Sigmoid colon (tissue), 7 donors: Measurements from ENCODE around the gene GNS. TPM values are rescaled to one million over a fixed set of nuclear protein-coding genes. Genes with fewer than 3 reads are reported as not detected.
"Not testable (repeated sequence)": the region's sequence is repeated elsewhere in the genome, so short reads cannot be mapped to it uniquely, and the experiment has no call there.

Experiments used
- DNase-seq: peaks from one replicate; pipeline ENCODE4 v3.0.0-alpha.2; 2019
- H3K27ac ChIP-seq, 4 donors: fragments of 200-600 bp; sonication (generic); one replicate each; pipeline ENCODE4 v1.5.1; 2016 to 2019; ENCODE audit warnings: mild to moderate bottlenecking in 1 of 4
- H3K27me3 ChIP-seq, 3 donors: fragments of 200-600 bp; sonication (generic); one replicate each; pipeline ENCODE4 v1.5.1; 2019; ENCODE audit warnings: mild to moderate bottlenecking in 1 of 3
- H3K36me3 ChIP-seq, 4 donors: fragments of 200-600 bp; sonication (generic); one replicate each; pipeline ENCODE4 v1.5.1; 2016 to 2019
- H3K4me1 ChIP-seq, 4 donors: fragments of 200-600 bp; sonication (generic); one replicate each; pipeline ENCODE4 v1.5.1; 2017 to 2019
- H3K4me3 ChIP-seq, 4 donors: fragments of 200-600 bp; sonication (generic); one replicate each; pipeline ENCODE4 v1.5.1; 2017 to 2019; ENCODE audit warnings: mild to moderate bottlenecking in 2 of 4, moderate library complexity in 1 of 4
- H3K9me3 ChIP-seq, 4 donors: fragments of 200-600 bp in 3 of 4; sonication (generic) in 3 of 4; one replicate each; pipeline versions ENCODE4 v1.5.1 to v1.6.1; 2013 to 2019
- CTCF ChIP-seq, 4 experiments: fragments of 450-650 bp in 3 of 4; fragments of 200-600 bp in 1 of 4; IDR thresholded peaks; one replicate each; pipeline ENCODE4 v1.5.1; 2016 to 2019; ENCODE audit warnings: antibody characterized with exemption in 4 of 4, mild to moderate bottlenecking in 3 of 4, moderate library complexity in 2 of 4
- EP300 ChIP-seq, 4 donors: sonication (generic); formaldehyde crosslinking; IDR thresholded peaks; one replicate each; pipeline ENCODE4 v1.6.1; 2017; ENCODE audit warnings: antibody characterized with exemption in 4 of 4
- POLR2A ChIP-seq, 2 donors: fragments of 450-650 bp; IDR thresholded peaks; one replicate each; pipeline ENCODE4 v1.6.1; 2016; ENCODE audit warnings: antibody characterized with exemption in 2 of 2, mild to moderate bottlenecking in 2 of 2, moderate library complexity in 2 of 2
- POLR2AphosphoS5 ChIP-seq, 4 donors: sonication (generic); formaldehyde crosslinking; IDR thresholded peaks; one replicate each; pipeline ENCODE4 v1.6.1; 2017; ENCODE audit warnings: antibody characterized with exemption in 4 of 4
- WGBS, 2 donors: extraction: QIAGEN DNeasy Blood & Tissue Kit; methylation state at CpG; one replicate each; pipeline ENCODE4 v1.1.7; 2013; 5-methylcytosine and 5-hydroxymethylcytosine counted together
- intact Hi-C: fragments of 100-400 bp; cut with DNase I; formaldehyde crosslinking; loops from one replicate; pipeline ENCODE4 v1.15.1; 2023
- polyA plus RNA-seq, 3 donors: library from polyadenylated mRNA; stranded (reverse); fragments of 200-250 nt; gene quantifications; one replicate each; pipeline ENCODE4 v1.2.3, GENCODE V29; 2013
- total RNA-seq, 4 donors: library from RNA; depleted of rRNA; stranded (reverse); fragments of >200 nt; gene quantifications; one replicate each; pipeline ENCODE4 v1.1.0, GENCODE V29; 2016
- donor health status: healthy with polysubstance abuse.
- donor health status: Bipolar disorder and iron deficiency.
- donor health status: healthy.

Gene GNS
- total and polyA plus RNA-seq, 7 donors = 4.2 to 73.0 (median 65.3) TPM

GRCh38 chr12:64780531-64781279, 21.5 kb upstream of the GNS start:
- intact Hi-C loops = no loop called here
- WGBS, 2 donors = 1% methylated on average over 103 of the region's 103 CpGs
- Histone ChIP-seq H3K4me1 (peaks cover 0 to 20% (median 17%) of the 10 kb centered on the region in 4 donors), H3K4me3 (peak overlapping the region; percentile 40 to 60 (median 50)), H3K27ac (peak overlapping the region in 2 of 4 donors; percentile 2 to 49), H3K9me3 (peaks cover 0 to 3% (median 0%) of the 10 kb centered on the region in 4 donors), H3K36me3 (no peaks in the 10 kb centered on the region), H3K27me3 (peaks cover 5 to 52% (median 36%) of the 10 kb centered on the region in 3 donors)
- peak; percentile 64 for DNase-seq
- no peak for TF ChIP-seq EP300 (IDR thresholded peaks at IDR 0.05)
- no peak for TF ChIP-seq CTCF (IDR thresholded peaks at IDR 0.05)
- no peak for TF ChIP-seq POLR2A (IDR thresholded peaks at IDR 0.05)
- TF ChIP-seq POLR2AphosphoS5 (IDR thresholded peaks at IDR 0.05) = no peak

GRCh38 chr12:64780132-64780530, 20.9 kb upstream of the GNS start:
- DNase-seq = no peak
- 12 to 18% methylated on average over 15 of the region's 15 CpGs for WGBS, 2 donors
- Histone ChIP-seq H3K4me3 (peak overlapping the region; percentile 40 to 60 (median 50)), H3K9me3 (peaks cover 0 to 4% (median under 1%) of the 10 kb centered on the region in 4 donors), H3K36me3 (no peaks in the 10 kb centered on the region), H3K27me3 (peaks cover 5 to 46% (median 30%) of the 10 kb centered on the region in 3 donors), H3K4me1 (peaks cover 0 to 20% (median 17%) of the 10 kb centered on the region in 4 donors), H3K27ac (peak overlapping the region in 1 of 4 donors; percentile 49)
- TF ChIP-seq POLR2A (IDR thresholded peaks at IDR 0.05) (no peak), POLR2AphosphoS5 (IDR thresholded peaks at IDR 0.05) (no peak), CTCF (IDR thresholded peaks at IDR 0.05) (no peak), EP300 (IDR thresholded peaks at IDR 0.05) (no peak)
- intact Hi-C loops = no loop called here

- no peak for DNase-seq
- H3K4me1 ChIP-seq = peaks cover 0 to 20% (median 17%) of the 10 kb centered on the region in 4 donors
- 35 to 76% methylated on average over 10 of the region's 10 CpGs for WGBS, 2 donors
- H3K27ac ChIP-seq = no peak overlapping the region
- TF ChIP-seq EP300 (IDR thresholded peaks at IDR 0.05) (no peak), POLR2AphosphoS5 (IDR thresholded peaks at IDR 0.05) (no peak), CTCF (IDR thresholded peaks at IDR 0.05) (no peak)
- H3K9me3 ChIP-seq = peaks cover 0 to 7% (median 4%) of the 10 kb centered on the region in 4 donors
- H3K4me3 ChIP-seq = no peak overlapping the region
- H3K36me3 ChIP-seq = no peaks in the 10 kb centered on the region
- intact Hi-C loops = no loop called here
- peaks cover 5 to 40% (median 25%) of the 10 kb centered on the region in 3 donors for H3K27me3 ChIP-seq
These were observed 20.3 kb upstream of the GNS start for GRCh38 chr12:64779354-64779974.

- H3K4me3 ChIP-seq, H3K36me3 ChIP-seq, H3K27ac ChIP-seq, intact Hi-C loops, H3K27me3 ChIP-seq, DNase-seq, H3K4me1 ChIP-seq: not testable (repeated sequence)
- peaks cover 0 to 10% (median 6%) of the 10 kb centered on the region in 4 donors for H3K9me3 ChIP-seq
These were observed 16.0 kb upstream of the GNS start for GRCh38 chr12:64775147-64775736.

GRCh38 chr12:64773386-64773785, 14.2 kb upstream of the GNS start:
- H3K36me3 ChIP-seq = no peaks in the 10 kb centered on the region
- TF ChIP-seq EP300 (IDR thresholded peaks at IDR 0.05) = no peak
- no peak for TF ChIP-seq POLR2A (IDR thresholded peaks at IDR 0.05)
- TF ChIP-seq POLR2AphosphoS5 (IDR thresholded peaks at IDR 0.05) = no peak
- TF ChIP-seq CTCF (IDR thresholded peaks at IDR 0.05) = no peak
- intact Hi-C loops = no loop called here
- no peak overlapping the region for H3K27ac ChIP-seq
- no peak overlapping the region for H3K4me3 ChIP-seq
- no peaks in the 10 kb centered on the region for H3K27me3 ChIP-seq
- H3K4me1 ChIP-seq = no peaks in the 10 kb centered on the region
- H3K9me3 ChIP-seq = peaks cover 0 to 10% (median 6%) of the 10 kb centered on the region in 4 donors
- DNase-seq = no peak
